ENCODE results near the gene TDRD12. TPM values are rescaled to one million over a fixed set of nuclear protein-coding genes. Genes with fewer than 3 reads are reported as not detected.

Gene TDRD12
- total RNA-seq, 2 experiments from 2014 or later, result 0.12 TPM; not detected in 1

- Mint-ChIP-seq H3K4me1 (peaks cover 10% of the 10 kb centered on the region), H3K9me3 (ENCODE audit: low read depth) (no peaks in the 10 kb centered on the region), H3K27me3 (peaks cover 4% of the 10 kb centered on the region), H3K27ac (no peak overlapping the region), H3K36me3 (no peaks in the 10 kb centered on the region), H3K4me3 (no peak overlapping the region)
- CTCF ChIA-PET, result no interaction called here
- ATAC-seq (no peak), DNase-seq (no peak)
Measured at GRCh38 chr19:32811151-32811550, 91.6 kb downstream of the TDRD12 start.

DNA sequence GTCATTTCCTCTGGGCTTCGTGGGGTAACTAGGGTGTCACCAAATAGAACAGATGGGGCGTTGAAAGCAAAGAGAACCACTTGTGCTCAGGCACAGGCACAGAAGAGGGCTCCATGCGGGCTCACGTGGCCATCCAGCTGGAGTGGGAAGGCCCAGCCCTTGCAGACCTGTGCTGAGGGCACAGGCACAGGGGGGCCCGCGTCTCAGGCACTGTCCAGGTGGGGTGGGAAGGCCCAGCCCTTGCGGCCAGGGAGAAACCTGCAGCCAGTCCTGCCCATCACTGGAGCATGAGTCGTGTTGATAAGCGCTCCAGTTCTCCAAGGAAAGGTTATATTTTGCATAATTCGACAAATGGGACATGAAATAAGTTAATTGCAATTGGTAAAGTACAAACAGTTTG lies 92.5 kb downstream of the TDRD12 start:
- no peak for DNase-seq
- peaks cover 10% of the 10 kb centered on the region for H3K4me1 Mint-ChIP-seq
- no peaks in the 10 kb centered on the region for H3K36me3 Mint-ChIP-seq
- H3K27ac Mint-ChIP-seq, result no peak overlapping the region
- H3K27me3 Mint-ChIP-seq, result peaks cover 4% of the 10 kb centered on the region
- no peak overlapping the region for H3K4me3 Mint-ChIP-seq
- ATAC-seq, result no peak
- H3K9me3 Mint-ChIP-seq (ENCODE audit: low read depth), result no peaks in the 10 kb centered on the region
- CTCF ChIA-PET, result no interaction called here

- DNase-seq, result no peak
- H3K9me3 Mint-ChIP-seq (ENCODE audit: low read depth), result no peaks in the 10 kb centered on the region
- H3K27me3 Mint-ChIP-seq, result peaks cover 4% of the 10 kb centered on the region
- no peak for ATAC-seq
- no peak overlapping the region for H3K4me3 Mint-ChIP-seq
- CTCF ChIA-PET, result no interaction called here
- no peak overlapping the region for H3K27ac Mint-ChIP-seq
- no peaks in the 10 kb centered on the region for H3K36me3 Mint-ChIP-seq
- peaks cover 10% of the 10 kb centered on the region for H3K4me1 Mint-ChIP-seq
Measured at GRCh38 chr19:32812571-32812970, 93.0 kb downstream of the TDRD12 start.

DNA sequence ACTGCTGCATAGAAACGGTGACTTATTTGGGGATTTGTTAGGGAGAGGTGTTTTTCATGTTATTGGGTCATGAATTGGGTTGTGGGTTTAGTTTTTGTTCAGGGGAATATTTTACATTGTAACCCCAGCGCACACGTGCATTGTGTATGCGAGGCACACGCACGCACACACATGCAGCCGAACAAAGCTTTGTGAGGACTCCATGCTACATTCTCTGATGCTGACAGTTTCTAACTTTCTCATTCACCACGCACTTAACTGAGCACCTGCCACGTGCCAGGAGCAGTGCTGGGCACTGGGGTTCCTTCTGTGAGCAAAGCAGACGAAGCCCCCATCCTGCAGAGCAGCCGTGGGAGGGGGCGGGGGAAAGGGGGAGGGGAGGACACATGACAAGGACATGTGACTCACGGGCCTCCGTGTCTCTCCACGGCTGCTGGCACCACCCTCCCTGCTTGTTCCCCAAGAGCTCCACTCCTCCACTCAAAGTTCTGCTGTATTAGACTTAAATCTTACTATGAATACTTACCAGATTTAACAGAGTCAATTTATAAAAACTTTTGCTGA lies 94.4 kb downstream of the TDRD12 start:
- no peak overlapping the region for H3K27ac Mint-ChIP-seq

GRCh38 chr19:32814624-32815023 lies 95.1 kb downstream of the TDRD12 start:
- no peak overlapping the region for H3K4me3 Mint-ChIP-seq

More for the DNA sequence above, 94.4 kb downstream of the TDRD12 start:
- peaks cover 4% of the 10 kb centered on the region for H3K27me3 Mint-ChIP-seq
- H3K9me3 Mint-ChIP-seq (ENCODE audit: low read depth), result no peaks in the 10 kb centered on the region
- peaks cover 10% of the 10 kb centered on the region for H3K4me1 Mint-ChIP-seq
- CTCF ChIA-PET, result no interaction called here
- no peak for ATAC-seq
- no peaks in the 10 kb centered on the region for H3K36me3 Mint-ChIP-seq
- DNase-seq, result no peak
- H3K4me3 Mint-ChIP-seq, result no peak overlapping the region

DNA sequence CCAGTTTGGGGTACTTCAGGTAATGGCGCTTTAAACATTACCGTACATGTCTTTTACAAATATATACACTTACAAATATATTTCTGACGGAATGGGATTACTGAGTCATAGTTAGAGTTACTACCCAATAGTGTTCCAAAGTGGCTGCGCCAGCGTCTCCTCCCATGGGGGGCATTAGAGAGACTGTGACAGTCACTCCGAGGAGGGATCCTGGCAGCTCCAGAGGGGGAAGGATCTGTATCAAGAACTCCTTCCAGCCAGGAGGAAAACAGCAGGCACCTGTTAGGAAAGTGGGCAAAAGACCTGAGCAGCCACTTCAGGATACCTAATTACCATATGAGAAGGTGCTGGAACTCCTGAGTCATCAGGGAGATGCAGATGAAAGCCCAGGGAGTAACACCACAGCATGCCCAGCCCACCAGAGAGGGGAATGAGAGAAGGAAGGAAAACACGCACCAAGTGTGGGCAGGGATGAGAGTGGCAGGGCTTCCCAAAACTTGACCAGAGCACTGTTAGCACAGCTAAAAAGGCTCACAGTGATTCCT lies 97.1 kb downstream of the TDRD12 start:
- Mint-ChIP-seq H3K4me1 (peaks cover 5% of the 10 kb centered on the region), H3K4me3 (no peak overlapping the region)

More at GRCh38 chr19:32814624-32815023, 95.1 kb downstream of the TDRD12 start:
- CTCF ChIA-PET, result no interaction called here
- no peaks in the 10 kb centered on the region for H3K36me3 Mint-ChIP-seq
- peaks cover 6% of the 10 kb centered on the region for H3K4me1 Mint-ChIP-seq
- DNase-seq (no peak), ATAC-seq (no peak)
- no peak overlapping the region for H3K27ac Mint-ChIP-seq
- peaks cover under 1% of the 10 kb centered on the region for H3K27me3 Mint-ChIP-seq
- H3K9me3 Mint-ChIP-seq (ENCODE audit: low read depth), result no peaks in the 10 kb centered on the region

GRCh38 chr19:32817569-32818476 lies 98.3 kb downstream of the TDRD12 start:
- H3K4me3 Mint-ChIP-seq, result no peak overlapping the region
- H3K27me3 Mint-ChIP-seq, result peaks cover 6% of the 10 kb centered on the region
- DNase-seq (no peak), ATAC-seq (no peak)
- no peak overlapping the region for H3K27ac Mint-ChIP-seq
- H3K36me3 Mint-ChIP-seq, result no peaks in the 10 kb centered on the region
- CTCF ChIA-PET, result no interaction called here
- H3K9me3 Mint-ChIP-seq (ENCODE audit: low read depth), result no peaks in the 10 kb centered on the region
- peaks cover 5% of the 10 kb centered on the region for H3K4me1 Mint-ChIP-seq

More for the DNA sequence above, 97.1 kb downstream of the TDRD12 start:
- ATAC-seq (no peak), DNase-seq (no peak)
- Mint-ChIP-seq H3K27ac (no peak overlapping the region), H3K27me3 (peaks cover 6% of the 10 kb centered on the region), H3K36me3 (no peaks in the 10 kb centered on the region), H3K9me3 (ENCODE audit: low read depth) (no peaks in the 10 kb centered on the region)
- CTCF ChIA-PET, result no interaction called here

GRCh38 chr19:32818536-32818935 lies 99.0 kb downstream of the TDRD12 start:
- H3K4me1 Mint-ChIP-seq, result peaks cover 5% of the 10 kb centered on the region
- no peak for DNase-seq
- CTCF ChIA-PET, result no interaction called here
- no peaks in the 10 kb centered on the region for H3K9me3 Mint-ChIP-seq (ENCODE audit: low read depth)
- no peak overlapping the region for H3K27ac Mint-ChIP-seq
- H3K36me3 Mint-ChIP-seq, result no peaks in the 10 kb centered on the region
- no peak overlapping the region for H3K4me3 Mint-ChIP-seq
- peaks cover 6% of the 10 kb centered on the region for H3K27me3 Mint-ChIP-seq
- ATAC-seq, result no peak

- CTCF ChIA-PET, result no interaction called here
- peaks cover 5% of the 10 kb centered on the region for H3K4me1 Mint-ChIP-seq
- no peak overlapping the region for H3K4me3 Mint-ChIP-seq
- DNase-seq (no peak), ATAC-seq (no peak)
- no peaks in the 10 kb centered on the region for H3K9me3 Mint-ChIP-seq (ENCODE audit: low read depth)
- no peaks in the 10 kb centered on the region for H3K36me3 Mint-ChIP-seq
- peaks cover 6% of the 10 kb centered on the region for H3K27me3 Mint-ChIP-seq
- no peak overlapping the region for H3K27ac Mint-ChIP-seq
Measured at GRCh38 chr19:32819419-32820400, 100.1 kb downstream of the TDRD12 start.

DNA sequence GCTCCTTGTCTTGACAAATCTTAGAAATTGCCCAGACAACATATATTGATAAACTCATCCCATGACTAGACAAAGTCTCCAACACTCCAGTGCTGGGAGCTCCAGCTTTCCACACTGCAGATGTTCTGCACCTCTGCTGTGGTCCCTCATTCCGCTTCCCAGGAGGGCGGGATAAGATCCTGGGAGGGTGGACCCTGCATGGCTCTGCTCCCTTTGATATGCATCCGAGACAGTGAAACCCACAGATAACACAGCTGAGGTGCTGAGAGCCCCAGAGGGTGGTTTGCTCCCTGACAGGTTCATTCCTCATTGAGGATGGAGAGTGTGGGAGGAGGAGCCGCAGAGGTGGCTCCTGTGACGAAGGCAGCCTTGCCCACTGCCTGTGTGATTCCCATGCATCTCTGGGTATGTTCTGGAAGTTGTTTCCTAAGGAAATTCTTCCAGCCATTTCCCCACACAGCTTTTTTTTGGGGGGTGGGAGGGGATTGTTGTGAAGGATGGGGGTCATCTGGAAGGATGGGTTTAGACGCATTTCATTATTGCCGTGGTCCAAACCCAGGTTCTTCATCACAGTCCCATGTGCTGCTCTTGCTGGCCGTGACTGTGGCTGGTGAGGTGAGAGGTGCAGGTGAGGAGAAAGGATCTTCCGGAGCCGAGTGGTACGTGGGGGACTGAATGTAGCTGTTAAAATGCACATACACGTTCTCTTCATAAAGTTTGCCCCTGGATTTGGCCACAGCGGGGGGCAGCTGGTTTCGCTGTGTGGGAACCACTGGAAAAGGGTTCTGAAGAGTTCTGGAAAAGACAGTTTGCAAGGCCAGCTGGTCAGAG lies 103.6 kb downstream of the TDRD12 start:
- Mint-ChIP-seq H3K9me3 (ENCODE audit: low read depth) (no peaks in the 10 kb centered on the region), H3K4me1 (peaks cover 5% of the 10 kb centered on the region), H3K27me3 (peaks cover 8% of the 10 kb centered on the region), H3K4me3 (no peak overlapping the region), H3K36me3 (no peaks in the 10 kb centered on the region), H3K27ac (no peak overlapping the region)
- CTCF ChIA-PET, result no interaction called here
- DNase-seq (no peak), ATAC-seq (no peak)

DNA sequence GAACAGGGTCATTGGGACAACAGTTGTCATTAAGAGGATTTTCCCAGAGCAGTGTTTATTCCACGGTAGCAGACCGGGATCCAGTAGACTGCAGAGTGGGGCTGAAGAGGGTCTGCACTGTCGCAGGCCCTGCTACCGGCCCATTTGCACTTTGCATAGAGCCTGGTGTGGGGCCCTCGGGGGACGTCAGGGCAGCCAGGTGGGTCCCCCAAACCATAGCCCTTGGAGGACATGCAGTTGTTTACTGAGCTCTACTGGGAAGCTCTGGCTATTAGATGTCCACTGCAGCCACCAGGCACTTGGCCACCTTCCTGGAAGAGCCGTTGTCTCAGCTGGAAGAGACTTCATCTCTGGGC lies 104.2 kb downstream of the TDRD12 start:
- no peaks in the 10 kb centered on the region for H3K9me3 Mint-ChIP-seq (ENCODE audit: low read depth)
- no peak overlapping the region for H3K4me3 Mint-ChIP-seq
- peaks cover 8% of the 10 kb centered on the region for H3K27me3 Mint-ChIP-seq
- CTCF ChIA-PET, result no interaction called here
- H3K4me1 Mint-ChIP-seq, result peaks cover 5% of the 10 kb centered on the region
- DNase-seq (no peak), ATAC-seq (no peak)
- no peaks in the 10 kb centered on the region for H3K36me3 Mint-ChIP-seq
- H3K27ac Mint-ChIP-seq, result no peak overlapping the region

DNA sequence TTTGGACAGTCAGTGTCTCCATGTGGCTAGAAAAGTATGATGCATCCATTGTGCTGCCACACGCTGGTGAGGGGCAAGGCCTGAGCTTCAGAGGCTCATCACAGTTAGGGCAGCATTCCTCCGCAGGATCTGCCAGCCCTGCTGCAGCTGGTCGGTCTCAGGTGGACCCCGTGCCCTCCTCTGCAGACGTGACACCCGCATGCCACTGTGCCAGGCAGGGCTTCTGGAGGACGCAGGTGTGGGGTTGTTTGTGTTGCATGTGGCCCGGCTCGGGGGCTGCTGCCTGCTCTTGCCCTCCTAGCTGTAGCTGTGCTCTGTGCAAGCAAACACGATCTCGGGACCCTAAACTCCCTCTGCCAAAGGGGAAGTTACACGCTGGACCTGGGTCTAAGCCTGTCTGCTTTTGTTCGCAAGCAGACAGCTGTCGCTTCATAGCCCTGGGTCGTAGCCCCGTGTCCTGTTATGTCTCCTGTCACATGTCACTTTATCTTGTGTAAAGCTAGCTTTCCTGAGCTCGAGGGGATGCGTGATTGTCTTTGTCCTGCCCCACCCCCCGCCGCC lies 104.7 kb downstream of the TDRD12 start:
- H3K27ac Mint-ChIP-seq, result no peak overlapping the region
- no peak overlapping the region for H3K4me3 Mint-ChIP-seq
- peaks cover 8% of the 10 kb centered on the region for H3K4me1 Mint-ChIP-seq
- H3K9me3 Mint-ChIP-seq (ENCODE audit: low read depth), result no peaks in the 10 kb centered on the region
- DNase-seq (no peak), ATAC-seq (no peak)
- CTCF ChIA-PET, result no interaction called here
- H3K36me3 Mint-ChIP-seq, result no peaks in the 10 kb centered on the region
- H3K27me3 Mint-ChIP-seq, result peaks cover 8% of the 10 kb centered on the region

Measured in activated CD8-positive, alpha-beta memory T cell treated with anti-CD3 and anti-CD28 coated beads, Interleukin-2, amount 10 ng/mL, durations not matched to agents 7 days and 5 days (primary cell).